Measurements from ENCODE around the gene CBLB.
"Not testable (repeated sequence)": the region's sequence is repeated elsewhere in the genome, so short reads cannot be mapped to it uniquely, and the experiment has no call there.

Gene CBLB

GRCh38 chr3:105815331-105815730 is 53.5 kb downstream of the CBLB start:
- not testable (repeated sequence) for FAIRE-seq

GRCh38 chr3:105813710-105814109 is 55.1 kb downstream of the CBLB start:
- no peak for FAIRE-seq

DNA sequence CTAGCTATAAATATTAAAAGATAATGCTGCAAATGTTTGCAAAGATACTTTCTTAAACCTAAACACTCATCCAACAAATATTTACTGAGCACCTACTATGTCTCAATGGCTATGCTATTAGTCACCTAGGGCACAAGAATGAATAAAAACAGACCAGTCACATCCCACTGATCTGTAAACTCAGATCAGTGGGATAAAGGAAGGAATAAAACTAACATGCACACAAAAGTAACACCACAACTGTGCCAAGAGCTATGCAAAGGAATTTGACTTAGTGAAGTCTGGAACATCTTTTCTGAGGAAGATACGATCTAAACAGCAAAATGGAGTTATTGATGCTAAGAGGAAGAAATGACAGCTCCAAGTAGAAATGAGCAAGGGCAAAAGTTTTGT is 56.6 kb downstream of the CBLB start:
- no peak for FAIRE-seq

DNA sequence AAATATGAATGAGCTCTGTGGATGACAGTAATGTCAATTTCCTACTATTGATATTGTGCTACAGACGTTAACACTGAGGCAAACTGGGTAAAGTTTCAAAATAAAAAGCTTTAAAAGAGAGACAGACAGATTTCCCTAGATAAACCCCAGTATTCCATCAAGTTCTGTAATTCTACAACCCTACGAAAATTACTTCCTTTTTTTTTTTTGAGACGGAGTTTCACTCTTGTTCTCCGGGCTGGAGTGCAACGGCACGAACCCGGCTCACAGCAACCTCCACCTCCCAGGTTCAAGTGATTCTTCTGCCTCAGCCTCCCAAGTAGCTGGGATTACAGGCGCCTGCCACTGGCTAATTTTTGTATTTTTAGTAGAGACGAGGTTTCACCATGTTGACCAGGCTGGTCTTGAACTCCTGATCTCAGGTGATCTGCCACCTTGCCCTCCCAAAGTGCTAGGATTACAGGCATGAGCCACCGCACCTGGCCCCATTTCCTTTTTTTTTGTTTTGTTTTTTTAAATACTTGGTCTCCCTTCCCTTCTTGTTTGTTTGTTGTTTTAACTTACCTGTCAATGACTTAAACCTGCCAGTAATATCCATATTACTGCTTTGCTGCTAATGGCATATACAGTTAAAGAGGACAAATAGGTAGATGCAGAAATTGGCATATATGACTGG is 57.2 kb downstream of the CBLB start:
- no peak for FAIRE-seq

GRCh38 chr3:105809208-105809888 is 59.5 kb downstream of the CBLB start:
- FAIRE-seq = no peak

DNA sequence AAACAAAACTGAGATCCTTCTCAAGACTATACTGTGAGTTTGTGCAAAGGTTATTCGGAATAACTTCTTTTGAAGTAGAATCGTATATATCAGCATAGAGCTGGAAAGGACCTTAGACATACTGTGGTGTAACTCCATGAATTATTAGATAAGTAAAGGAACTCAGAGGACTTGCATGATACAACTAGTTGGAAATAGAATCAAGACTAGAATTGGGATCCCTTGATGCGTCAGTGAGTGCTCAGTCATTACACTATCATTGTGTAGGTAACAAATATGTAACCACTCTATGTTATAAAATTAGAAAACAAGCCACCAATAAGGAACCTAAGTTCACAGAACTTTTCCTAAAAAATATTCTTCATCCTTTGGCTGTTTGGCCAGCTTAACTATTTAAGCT is 61.1 kb downstream of the CBLB start:
- no peak for FAIRE-seq

DNA sequence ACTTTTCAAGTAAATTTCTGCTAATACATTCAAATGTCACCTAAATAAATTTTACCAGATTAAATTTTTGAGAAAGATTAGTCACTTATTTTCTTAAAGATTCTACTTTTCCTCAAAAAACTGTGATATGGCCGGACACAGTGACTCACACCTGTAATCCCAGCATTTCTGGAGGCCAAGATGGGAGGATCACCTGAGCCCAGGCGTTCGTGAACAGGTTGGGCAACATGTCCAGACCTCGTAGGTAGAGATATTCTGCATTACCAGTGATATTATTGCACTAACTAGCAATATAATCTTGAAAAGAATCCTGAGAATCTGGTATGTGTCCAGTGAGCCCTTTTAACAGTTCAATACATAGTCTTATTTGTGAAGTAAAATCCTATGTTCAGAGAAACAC is 61.7 kb downstream of the CBLB start:
- no peak for FAIRE-seq

DNA sequence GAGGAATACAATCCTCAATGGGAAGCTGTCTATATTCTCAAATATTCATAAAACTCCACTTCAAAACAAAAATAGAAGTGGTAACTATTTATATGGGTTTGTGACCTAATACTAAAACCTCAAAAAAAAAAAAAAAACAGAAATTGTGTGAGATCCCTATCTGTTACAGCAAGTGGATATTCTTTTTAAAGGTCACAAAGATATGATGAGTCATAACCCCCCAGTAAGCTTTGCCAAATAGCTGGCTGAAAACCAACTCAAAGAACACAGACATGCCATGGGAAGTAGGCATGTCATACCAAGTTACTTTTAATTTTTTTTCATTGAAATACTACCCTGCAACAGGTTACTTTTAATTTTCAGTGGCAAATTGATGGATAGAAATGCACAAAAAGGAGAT is 62.5 kb downstream of the CBLB start:
- no peak for FAIRE-seq

- no peak for FAIRE-seq
Measured at GRCh38 chr3:105805404-105805803, 63.4 kb downstream of the CBLB start.

DNA sequence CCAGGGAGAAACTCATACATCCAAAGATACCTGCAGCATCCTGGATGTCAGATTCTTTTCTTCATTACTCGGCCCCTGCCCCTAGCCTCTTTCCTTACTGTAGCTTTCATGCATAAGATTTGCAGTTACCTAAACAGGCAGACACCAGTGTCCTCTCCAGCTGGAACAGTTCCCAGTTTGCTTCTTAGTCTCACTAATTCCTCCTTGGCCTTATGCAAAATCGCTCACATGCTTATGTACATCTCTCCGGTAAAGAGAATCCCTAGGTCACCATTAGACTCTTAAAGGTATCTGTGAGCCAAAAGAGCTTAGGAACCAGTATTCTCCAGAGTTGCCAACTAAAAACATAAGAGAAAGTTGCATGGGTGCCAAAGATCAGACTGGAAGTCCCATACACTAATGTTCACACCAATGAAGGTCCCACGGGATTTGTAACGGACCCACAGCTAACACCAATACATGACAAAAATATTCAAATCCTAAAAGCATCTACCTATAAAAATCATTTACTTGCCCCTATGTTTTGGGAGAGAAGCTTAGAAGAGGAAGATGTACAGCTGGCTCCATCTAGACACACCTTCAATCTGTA is 66.6 kb downstream of the CBLB start:
- FAIRE-seq = no peak

GRCh38 chr3:105801397-105801796 is 67.4 kb downstream of the CBLB start:
- no peak for FAIRE-seq

DNA sequence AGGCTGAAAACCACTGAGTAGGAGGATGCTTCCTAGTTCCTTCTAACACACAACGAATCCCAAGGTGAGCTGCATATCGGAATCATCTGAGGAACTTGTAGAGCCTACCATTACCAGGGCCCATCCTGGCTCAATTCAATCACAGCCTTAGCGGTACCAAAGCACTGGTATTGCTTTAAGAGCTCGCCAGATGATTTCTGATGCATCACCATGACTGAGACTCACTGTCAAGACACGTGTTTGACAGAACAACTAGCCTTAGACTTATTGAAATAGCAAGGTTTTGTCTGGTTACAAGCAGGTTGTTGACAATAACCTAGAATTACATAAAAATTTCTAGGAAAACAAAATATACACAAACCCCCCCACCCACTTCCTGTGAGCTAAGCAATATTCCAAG is 68.5 kb downstream of the CBLB start:
- FAIRE-seq = no peak

DNA sequence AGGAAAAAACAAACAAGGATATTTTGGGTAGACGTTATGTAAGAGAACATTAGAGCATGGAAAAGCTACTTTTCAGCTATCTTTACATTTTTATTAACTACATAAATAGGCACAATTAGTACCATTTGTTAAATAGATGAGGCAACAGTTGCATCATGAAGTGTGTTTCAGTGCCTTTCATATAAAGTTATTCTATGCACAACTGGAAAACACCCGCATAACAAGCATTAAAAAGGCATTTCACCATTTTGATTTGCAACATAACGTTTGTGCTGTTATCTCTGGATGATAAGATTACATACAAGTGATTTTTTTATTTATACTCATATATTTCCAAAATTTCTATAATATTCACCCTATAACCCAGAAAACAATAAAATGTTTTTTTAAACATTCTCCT is 69.5 kb downstream of the CBLB start:
- no peak for FAIRE-seq

DNA sequence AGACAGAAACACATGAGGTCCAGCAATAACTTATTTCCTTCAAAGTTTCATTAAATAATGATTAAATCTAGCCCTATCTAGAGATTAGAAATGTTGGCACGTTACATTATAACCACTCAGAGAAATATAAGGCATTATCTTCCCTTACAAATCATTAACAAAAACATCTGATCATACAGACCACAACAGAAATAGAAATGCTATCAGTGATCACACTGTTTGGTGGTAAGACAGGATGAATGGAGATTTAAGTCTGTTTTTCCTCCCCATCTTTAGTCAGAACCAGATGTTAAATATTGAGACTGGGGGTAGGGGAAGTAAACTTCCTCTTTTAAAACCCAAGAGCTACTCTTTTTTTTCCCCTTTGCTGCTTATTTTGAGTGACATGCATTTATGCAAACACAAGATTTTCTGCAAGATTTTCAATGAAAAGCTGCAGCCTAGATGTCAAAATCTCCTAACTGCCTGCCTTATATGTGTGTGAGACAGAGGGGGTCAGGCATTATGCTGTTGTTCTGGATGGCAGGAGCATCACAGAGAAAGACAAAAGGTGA is 70.4 kb downstream of the CBLB start:
- no peak for FAIRE-seq

- FAIRE-seq = no peak
Measured at GRCh38 chr3:105793040-105793439, 75.8 kb downstream of the CBLB start.

DNA sequence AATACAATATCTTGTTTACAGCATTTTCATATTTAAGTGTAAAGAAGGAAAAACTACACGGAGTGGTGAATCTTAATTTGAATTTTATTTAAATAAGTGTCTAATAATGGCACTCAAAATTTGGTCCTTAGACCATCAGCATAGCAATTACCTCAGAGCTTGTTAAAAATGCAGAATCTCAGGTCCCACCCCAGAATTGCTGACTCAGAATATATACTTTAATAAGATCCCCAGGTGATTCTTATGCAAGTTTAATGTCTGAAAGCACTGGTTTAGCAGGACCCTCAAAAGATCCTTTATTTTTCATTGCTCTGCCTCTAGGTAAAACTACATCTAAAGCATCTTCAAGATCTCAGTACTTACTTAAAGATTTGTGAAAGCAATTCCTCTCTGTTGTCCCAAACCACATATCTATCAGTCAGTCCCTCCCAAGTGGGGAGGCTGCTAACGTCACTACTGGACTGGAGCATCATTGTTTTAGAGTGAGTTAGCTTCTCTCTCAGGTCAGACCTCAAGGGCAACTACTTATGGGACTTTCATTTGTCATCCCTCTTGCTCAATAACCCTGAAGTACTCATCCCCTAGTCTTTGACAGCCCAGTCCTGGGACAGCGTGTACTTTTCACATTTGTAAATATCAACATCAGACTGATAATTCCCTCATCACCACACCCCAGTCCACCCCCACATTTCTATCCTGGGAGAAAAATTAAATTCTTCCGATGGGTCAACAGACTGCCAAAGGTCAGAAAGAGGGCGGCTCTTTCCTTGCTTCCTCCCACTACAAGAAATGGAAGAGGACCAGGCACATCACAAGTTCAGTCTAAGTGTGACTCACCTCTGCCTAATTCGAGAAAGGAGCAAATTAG is 76.7 kb downstream of the CBLB start:
- no peak for FAIRE-seq

DNA sequence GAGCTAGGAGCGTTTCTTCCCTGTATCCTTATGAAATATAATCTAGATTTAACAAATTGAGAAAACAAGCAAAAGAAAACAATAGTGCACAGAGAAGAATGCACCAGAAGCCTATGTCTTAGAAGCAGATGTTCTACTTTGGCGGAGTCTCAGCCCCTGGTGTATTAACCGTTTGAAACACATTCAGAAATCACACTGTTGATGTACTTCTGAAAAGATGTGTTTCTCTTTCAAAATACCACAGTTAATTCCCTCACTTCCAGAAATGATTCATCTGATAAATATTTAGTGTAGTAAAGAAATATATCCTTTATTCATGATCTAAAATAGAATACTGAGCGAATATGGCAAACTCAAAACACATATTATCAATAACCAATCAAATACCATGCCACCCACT is 77.7 kb downstream of the CBLB start:
- no peak for FAIRE-seq

- no peak for FAIRE-seq
Measured at GRCh38 chr3:105790534-105790933, 78.3 kb downstream of the CBLB start.

DNA sequence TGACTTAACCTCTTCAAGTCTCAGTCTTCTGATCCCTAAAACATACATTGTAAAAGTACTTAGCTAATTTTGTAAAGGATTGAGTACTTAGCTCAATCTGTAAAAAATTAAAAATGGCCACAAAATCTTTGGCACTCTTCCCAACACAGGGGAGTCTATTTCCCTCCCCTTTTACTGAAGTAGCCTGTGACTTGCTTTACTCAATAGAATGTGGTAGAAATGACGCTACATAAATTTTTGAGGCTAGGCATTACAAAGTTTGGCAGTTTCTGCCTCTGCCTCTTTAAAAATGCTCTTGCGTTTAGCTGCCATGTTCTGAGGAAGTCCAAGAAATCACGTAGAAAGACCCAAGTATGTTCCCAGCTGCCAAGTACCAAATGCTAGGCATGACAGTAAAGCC is 80.2 kb downstream of the CBLB start:
- FAIRE-seq = no peak

GRCh38 chr3:105787453-105787852 is 81.4 kb downstream of the CBLB start:
- no peak for FAIRE-seq

DNA sequence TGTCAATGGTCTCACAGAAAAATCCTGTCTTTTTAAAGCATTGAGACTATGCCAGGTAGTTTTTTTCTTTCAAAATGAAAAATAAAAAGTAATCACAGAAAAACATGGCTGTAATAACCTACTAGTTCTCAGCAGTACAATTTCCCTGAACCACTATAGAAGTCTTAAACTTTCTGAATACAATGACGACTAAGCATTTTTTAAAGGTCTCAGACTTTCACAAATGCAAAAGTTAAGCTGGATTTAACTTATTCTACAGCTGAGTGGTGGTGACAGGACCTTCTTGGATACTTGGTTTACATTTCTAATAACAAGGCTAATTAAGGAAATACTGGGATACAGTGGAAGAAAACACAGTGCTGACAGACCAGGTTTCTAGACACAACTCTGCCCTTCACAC is 81.8 kb downstream of the CBLB start:
- no peak for FAIRE-seq

- FAIRE-seq = no peak
Measured at GRCh38 chr3:105786241-105786640, 82.6 kb downstream of the CBLB start.

- no peak for FAIRE-seq
Measured at GRCh38 chr3:105785803-105786202, 83.0 kb downstream of the CBLB start.
